ENCODE measurements around the gene WIF1.

GRCh38 chr12:65039301-65039700 lies 81.8 kb downstream of the WIF1 start:
- TF ChIP-seq CTCF (IDR thresholded peaks at IDR 0.05; ENCODE audit: low read depth, low read length, poor library complexity, severe bottlenecking) (no peak), EZH2phosphoT487 (IDR thresholded peaks at IDR 0.05; ENCODE audit: borderline replicate concordance, low read length) (no peak)

Measured in DOHH2 (cell line).